HK-2 (cell line): Measurements from ENCODE around the gene PIGU.

Experiments used
- DNase-seq: peaks from one replicate; pipeline ENCODE4 v3.0.0-alpha.2; 2018; ENCODE audit not compliant: unreplicated experiment

PIGU gene

DNA sequence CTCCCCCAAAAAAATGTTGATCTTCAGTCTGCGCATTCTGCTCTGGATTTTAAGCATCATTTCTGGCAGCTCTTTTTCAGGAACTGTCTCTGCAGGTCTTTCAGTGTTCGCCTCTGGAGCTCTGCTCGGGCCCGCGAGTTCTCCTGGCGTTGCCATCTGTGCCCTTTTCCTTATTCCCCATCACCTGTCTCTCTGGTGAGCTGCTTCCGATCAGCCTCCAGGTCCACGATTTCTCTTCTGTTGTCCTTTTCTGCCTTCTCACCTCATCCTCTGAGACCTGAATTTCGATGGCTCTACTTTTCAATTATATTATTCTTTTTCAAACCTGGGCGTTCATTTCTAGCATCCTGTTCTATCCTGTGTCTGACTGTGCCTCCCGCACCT lies 119.0 kb downstream of the PIGU start:
- no peak for DNase-seq

DNA sequence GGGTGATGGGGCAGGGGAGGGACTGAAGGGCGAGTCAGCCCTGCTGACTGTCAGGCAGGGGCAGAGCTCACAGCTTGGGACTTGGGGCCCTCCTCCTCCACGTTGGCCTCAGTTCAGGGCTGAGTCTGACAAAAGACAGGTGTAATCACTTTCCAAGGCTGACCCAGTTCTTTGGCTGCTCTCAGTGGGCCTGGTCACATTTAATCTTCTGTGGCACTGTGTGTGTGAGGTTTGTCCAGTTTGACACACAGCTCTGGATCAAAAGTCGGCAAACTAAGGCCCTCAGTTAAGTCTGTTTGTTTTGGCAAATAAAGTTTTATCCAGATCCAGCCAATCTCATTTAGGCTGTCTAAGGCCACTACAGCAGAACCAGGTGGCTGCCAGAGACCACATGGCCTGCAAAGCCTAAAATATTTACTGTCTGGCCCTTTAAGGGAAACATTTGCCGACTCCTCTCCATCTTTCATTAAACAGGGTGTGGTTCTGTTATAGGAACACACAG lies 123.5 kb downstream of the PIGU start:
- DNase-seq = no peak

- no peak for DNase-seq
Measured at GRCh38 chr20:34552569-34552968, 124.3 kb downstream of the PIGU start.

DNA sequence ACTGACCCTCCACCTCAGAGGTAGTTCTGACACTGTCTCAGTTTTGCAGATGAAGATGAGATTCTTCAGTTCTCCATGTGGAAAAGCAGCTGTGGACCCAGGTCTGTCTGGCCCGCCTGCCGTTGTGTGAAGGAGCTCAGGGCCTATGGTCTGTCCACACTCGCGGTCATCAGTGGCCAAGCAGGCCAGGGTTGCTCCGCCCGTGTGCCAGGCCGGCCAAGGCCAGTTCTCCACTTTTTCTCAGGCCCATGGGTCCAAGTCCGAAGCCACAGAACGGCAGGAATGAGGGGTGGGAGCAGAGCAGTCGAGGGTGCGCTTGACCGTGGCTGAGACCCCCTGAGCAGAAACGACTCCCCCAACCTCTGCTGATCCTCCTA lies 127.0 kb downstream of the PIGU start:
- DNase-seq = no peak

DNA sequence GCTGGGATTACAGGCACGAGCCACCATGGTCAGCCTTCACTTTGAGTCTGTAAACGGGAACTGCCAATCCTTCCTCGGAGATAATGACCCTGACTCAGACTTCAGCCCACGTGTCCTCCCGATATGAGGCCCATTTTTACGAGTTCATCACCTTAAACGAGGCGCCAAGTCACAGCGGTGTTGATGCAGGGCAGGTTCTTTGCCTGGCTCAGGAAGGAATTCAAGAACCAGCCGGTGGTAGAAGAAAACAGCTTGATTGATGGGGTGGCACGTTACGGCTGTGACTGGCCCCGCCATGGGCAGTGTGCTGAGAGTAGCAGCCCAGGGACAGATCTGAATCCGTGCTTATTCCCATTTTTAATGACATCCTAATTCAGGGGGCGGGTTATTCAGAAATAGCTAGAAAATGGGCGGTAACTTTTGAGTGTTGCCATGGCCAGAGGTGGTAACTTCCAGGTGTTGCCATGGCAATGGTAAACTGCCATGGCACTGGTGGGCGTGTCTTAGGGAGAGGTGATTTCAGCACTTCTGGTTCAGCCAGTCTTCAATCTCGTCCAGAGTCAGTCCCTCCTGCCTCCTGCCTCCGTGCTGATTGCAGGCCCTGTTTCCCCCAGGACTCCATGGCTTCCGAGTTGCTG lies 127.5 kb downstream of the PIGU start:
- DNase-seq = no peak

GRCh38 chr20:34547844-34548613 lies 128.9 kb downstream of the PIGU start:
- DNase-seq = no peak

DNA sequence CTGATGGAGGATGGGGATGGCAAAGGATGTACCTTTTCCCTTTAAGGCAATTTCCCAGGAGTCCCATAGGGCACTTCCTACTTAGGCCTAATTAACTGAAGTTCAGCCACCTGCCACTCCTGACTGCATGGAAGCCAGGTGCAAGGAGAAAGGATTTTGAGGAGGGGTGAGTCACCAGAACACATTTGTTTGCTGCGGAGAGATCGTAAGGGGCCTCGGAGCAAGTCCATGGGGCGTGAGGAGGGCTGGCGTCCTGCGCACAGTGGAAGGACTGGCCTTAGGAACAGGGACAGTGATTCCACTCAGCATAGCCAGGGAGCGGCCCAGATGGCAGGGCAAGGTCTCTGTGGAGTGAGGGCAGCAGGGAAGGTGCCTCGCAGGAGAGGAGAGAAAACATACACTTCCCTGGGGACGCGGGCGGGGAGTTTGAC lies 130.1 kb downstream of the PIGU start:
- DNase-seq = no peak

GRCh38 chr20:34544109-34544796 lies 132.6 kb downstream of the PIGU start:
- DNase-seq = no peak

DNA sequence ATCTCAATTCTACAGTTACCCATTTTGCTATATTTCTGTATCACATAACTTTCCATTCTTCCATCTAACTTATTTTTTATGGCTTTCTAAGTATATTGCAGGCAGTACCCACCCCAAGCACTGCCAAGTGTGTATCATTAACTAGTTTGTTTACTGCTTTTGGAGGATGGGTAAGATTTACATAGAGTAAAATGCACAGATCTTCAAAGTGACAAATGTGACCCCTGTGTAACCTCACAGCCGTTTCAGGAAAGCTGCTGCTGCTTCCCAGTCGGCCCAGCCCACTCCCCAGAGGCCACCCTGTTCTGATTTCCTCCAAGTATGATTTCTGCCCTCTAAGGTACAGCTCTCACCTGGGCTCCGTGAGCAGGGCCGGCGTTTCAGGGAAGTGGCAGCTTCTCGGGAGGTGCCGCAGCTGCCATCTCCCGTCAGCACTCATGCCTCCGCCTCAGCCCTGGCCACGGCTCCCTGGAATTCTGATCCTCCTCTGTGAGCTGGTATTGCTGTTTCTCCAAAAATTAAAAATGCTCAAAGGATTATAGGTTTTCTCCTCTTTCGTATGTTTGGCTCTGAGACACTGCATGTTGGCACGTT lies 133.3 kb downstream of the PIGU start:
- DNase-seq = no peak

DNA sequence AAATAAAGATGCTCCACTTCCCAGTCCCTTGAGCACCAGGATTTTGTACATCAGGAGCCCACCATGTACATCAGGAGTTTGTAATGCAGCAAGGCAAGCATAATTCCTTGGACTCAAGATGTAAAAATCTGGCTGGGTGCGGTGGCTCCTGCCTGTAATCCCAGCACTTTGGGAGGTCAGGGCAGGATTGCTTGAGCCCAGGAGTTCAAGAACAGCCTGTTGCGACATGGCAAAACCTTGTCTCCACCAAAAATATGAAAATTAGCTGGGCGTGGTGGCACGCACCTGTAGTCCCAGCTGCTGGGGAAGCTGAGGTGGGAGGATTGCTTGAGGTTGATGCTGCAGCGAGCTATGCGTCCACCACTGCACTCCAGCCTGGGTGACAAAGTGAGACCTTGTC lies 134.5 kb downstream of the PIGU start:
- DNase-seq = no peak

DNA sequence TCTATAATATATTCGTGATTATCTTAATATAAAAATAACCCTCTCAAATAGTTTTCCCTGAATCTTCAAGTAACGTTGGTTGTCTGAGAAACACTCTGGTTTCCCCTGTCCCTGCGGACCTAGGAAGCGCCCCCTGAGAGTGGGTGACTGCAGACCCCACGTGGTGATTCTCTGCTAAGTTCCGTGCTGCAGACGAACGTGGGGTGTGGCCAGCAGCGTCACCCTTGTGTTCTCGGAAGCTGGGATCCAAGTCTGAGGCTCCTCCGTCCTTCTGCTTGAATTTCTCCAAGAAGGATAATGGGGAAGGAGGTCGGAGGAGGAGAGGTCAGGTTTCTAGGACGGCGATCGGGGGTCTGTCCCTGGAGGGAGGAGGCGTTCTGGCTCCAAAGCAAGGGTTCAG lies 135.0 kb downstream of the PIGU start:
- no peak for DNase-seq

GRCh38 chr20:34541264-34541901 lies 135.5 kb downstream of the PIGU start:
- DNase-seq = no peak

- DNase-seq = no peak
Measured at GRCh38 chr20:34540596-34541263, 136.2 kb downstream of the PIGU start.

DNA sequence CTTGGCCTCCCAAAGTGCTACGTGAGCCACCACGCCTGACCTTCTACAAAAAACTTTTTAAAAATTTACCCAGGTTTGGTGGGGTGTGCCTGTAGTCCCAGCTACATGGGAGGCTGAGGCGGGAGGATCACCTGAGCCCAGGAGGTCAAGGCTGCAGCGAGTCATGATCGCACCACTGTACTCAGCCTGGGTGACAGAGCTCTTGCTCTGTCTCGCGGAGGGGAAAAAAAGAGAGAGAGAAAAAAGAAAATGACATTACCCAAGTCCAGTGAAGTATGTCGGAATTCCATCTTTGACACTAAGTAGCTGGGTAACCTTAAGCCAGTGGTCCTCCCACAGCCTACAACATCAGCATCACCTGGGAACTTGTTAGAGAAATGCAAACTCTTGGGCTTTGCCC lies 137.1 kb downstream of the PIGU start:
- no peak for DNase-seq

DNA sequence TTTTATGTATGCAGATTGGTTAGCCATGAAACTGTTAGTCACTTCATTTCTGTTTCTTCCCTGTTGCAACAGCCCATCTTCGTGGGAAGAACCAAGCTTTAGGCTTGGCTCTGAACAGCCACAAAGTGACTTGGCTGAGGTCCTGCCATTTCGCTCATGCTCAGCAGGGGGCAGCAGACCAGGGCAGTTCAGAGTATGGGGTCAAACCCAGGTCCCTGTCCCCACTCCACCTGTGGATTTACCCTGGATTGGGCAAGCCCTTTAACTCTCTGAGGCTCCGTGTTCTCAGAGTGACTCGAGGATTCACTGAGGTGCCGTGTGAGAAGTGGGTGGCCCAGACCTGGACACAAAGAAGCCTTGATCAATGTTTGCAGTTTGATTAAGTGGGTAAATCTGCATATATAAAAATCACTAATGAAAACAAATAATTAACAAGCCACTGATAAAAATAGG lies 138.2 kb downstream of the PIGU start:
- peak; percentile 49 for DNase-seq

DNA sequence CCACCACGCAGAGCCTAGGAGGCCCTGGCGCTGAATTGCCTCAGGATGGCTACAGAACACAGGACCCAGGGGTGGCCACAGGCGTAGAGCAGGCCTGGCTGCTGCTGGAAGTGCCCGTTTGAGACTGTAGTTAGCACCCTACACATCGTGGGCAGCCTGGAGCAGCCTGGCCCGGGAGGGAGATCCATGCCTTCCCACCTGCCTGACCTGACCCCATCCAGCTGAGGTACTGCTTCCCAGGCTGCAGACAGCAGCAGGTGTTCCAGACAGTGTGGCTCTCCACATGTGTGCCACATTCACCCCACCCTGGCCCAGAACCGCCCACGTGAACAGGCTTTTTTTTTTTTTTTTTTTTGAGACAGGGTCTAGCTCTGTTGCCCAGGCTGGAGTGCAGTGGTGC lies 139.2 kb downstream of the PIGU start:
- no peak for DNase-seq

DNA sequence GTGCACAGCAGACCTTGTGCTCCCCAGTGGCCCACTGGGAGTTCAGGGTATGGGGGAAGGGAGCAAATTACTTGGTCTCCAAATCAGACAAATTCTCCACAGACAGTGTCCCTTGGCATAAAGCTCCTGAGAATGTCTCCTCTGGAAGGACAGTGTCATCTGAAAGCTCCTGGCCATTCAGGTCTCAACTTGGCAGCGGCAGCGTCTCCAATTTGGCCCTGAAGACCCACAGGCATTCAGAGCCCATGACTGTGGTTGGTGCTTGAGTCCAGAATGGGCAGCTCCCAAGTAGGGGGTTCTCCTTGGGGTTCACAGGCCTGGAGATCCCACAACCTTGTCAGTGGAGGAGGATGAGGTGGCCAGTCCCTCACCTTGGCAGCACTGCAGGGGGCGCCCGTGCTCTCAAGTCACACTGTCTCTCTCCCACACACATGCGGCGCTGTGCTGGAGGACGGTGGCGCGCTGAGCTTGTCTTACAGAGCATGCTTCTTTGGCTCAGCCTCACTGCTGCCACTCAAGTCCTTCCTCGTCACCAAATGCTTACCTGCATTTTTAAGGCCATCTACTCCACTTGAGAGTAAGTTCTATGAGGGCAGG lies 140.0 kb downstream of the PIGU start:
- no peak for DNase-seq

DNA sequence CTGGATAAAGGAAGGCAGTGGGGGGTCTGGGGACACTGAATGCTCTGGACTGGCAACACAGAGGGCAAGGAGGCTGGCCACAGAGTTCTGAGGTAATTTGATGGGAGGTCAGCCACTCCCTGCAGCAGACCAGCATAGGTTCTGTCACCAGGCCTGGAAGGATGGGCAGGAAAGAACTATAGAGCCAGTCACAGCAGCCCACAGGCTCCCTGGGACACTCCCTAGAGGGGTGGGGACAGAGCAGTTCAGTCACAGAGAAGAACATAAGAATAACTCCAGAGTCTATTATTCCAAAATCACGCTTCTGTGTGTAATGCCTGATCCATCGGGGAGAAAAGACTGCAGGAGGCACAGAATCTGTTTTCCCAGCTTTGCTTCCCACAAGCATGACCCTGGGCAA lies 141.0 kb downstream of the PIGU start:
- no peak for DNase-seq

- DNase-seq = no peak
Measured at GRCh38 chr20:34535301-34535840, 141.5 kb downstream of the PIGU start.

DNA sequence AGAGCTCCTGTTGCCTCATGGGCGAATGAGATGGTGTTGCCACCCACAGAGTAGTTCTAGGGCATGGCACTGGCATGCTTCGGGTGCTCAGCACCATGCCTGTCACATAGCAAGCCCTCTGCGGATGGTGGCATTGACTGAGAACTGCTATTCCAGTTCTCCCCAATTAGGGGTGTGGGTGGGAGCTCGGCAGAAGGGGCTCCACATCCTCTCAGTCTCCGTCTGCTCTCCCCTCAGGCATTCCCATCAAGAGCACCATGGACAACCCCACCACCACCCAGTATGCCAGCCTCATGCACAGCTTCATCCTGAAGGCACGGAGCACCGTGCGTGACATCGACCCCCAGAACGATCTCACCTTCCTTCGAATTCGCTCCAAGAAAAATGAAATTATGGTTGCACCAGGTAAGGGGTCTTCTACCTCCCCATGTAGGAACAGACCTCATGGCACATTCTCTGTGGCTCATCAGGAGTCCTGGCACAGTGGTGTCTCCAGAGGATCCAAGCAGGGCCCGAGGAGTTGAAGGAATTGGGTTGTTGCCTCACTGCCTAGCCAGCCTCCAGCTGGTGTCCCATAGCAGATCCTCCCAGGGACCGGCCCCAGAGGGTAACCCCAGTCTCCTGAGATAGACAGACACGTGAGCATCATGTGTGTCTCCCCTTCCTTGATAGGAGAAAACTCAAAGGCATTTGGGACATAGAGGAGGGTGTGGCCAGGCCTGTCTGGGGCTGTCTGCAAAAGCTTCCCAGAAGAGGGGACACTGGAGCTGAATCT lies 142.3 kb downstream of the PIGU start:
- DNase-seq = no peak
